Mesangial cell (primary cell): ENCODE results near the gene CSN3. TPM values are rescaled to one million over a fixed set of nuclear protein-coding genes. Genes with fewer than 3 reads are reported as not detected.

ENCODE experiments used
- total RNA-seq: library from RNA; depleted of rRNA; stranded (reverse); fragments of >200 nt; gene quantifications from 2 replicates; pipeline ENCODE4 v1.2.3, GENCODE V29; 2015

Gene CSN3, protein sequence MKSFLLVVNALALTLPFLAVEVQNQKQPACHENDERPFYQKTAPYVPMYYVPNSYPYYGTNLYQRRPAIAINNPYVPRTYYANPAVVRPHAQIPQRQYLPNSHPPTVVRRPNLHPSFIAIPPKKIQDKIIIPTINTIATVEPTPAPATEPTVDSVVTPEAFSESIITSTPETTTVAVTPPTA
- total RNA-seq = not detected in 2 replicates

DNA sequence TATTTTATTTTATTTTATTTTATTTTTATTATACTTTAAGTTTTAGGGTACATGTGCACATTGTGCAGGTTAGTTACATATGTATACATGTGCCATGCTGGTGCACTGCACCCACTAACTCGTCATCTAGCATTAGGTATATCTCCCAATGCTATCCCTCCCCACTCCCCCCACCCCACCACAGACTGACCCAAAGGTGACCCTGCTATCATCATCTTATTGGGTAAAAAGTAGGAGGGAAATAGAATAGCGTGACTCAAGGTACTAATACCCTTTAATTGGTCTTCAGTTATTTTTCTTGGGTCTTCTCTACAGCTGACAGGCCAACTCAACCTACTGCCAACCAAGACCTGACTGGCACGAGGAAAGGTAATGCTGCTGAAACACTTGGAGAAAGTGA lies at the start of gene CSN3:
CSN3 (plus strand) TSS at position 301 of the 400 bp plus-strand sequence. CDS start 2,223 bp downstream, outside the sequence.

DNA sequence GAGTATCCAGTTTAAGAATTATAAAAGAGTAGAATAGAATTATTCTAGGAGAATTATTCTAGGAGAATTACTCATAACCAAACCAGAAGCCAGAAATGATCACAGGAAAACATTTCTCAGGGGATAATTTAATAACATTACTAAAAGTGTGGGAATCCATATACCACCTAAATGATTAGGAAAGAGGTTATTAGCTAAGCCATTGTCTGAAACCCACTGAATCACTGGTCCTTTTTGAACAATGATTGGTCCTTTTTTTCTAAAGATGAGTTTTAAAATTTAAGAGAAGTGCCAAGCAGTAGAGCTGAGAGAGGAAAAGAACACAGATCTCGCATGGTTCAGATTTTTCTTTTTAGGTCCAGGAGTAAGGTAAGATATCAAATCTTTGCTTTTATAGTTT lies 47.0 kb upstream of the CSN3 start, which contains the start of gene ODAM:
ODAM (plus strand) TSS at position 301 of the 400 bp plus-strand sequence. CDS start 819 bp downstream, outside the sequence.

DNA sequence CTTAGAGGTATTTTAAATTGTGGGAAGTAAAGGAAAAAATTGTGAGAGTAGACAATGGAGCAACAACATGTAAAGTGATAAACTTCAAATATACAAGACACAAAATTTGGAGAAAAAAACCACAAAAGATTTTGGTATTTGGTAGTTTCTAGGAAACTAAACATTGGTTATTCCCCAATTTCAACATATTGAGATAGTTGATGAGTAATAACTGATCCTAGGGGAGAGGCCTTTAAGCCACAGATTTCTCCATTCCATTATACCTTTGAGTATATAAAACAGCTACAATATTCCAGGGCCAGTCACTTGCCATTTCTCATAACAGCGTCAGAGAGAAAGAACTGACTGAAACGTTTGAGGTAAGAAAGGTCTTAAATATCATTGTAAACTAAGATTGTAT lies 16.6 kb upstream of the CSN3 start, which contains the start of gene FDCSP:
FDCSP (plus strand) TSS at position 301 of the 400 bp plus-strand sequence. CDS start 5,071 bp downstream, outside the sequence.

Other genes with a start within 250 kb of the CSN3 start
- not detected in 2 replicates for gene STATH, start 246.6 kb upstream of the CSN3 start, total RNA-seq
- not detected in 2 replicates for gene HTN3, start 214.1 kb upstream of the CSN3 start, total RNA-seq
- not detected in 2 replicates for gene HTN1, start 192.2 kb upstream of the CSN3 start, total RNA-seq
- gene PRR27, start 88.4 kb upstream of the CSN3 start, total RNA-seq = not detected in 2 replicates
- not detected in 2 replicates for gene ODAM, start 46.9 kb upstream of the CSN3 start, total RNA-seq
- not detected in 2 replicates for gene FDCSP, start 16.5 kb upstream of the CSN3 start, total RNA-seq
- gene CABS1, start 92.4 kb downstream of the CSN3 start, total RNA-seq = not detected in 2 replicates
- gene SMR3A, start 118.2 kb downstream of the CSN3 start, total RNA-seq = not detected in 2 replicates
- gene SMR3B, start 140.5 kb downstream of the CSN3 start, total RNA-seq = not detected in 2 replicates
- gene OPRPN, start 155.3 kb downstream of the CSN3 start, total RNA-seq = not detected in 2 replicates
- gene MUC7, start 229.6 kb downstream of the CSN3 start, total RNA-seq = not detected in 2 replicates